HG03196 (cell line): ENCODE measurements around the gene IYD.
"Not testable (repeated sequence)": the region's sequence is repeated elsewhere in the genome, so short reads cannot be mapped to it uniquely, and the experiment has no call there.

Experiments used
- ATAC-seq: cut with Tn5 transposase; IDR thresholded peaks from one replicate; pipeline ENCODE4 v1.9.1; 2021; ENCODE audit not compliant: unreplicated experiment

Gene IYD

GRCh38 chr6:150427037-150427602 lies 58.3 kb downstream of the IYD start:
- ATAC-seq = no peak

GRCh38 chr6:150427843-150428242 lies 59.0 kb downstream of the IYD start:
- no peak for ATAC-seq

GRCh38 chr6:150430815-150431214 lies 62.0 kb downstream of the IYD start:
- ATAC-seq = no peak

- no peak for ATAC-seq
Measured at GRCh38 chr6:150435360-150435759, 66.5 kb downstream of the IYD start.

- ATAC-seq = no peak
Measured at GRCh38 chr6:150435832-150436231, 67.0 kb downstream of the IYD start.

- ATAC-seq = no peak
Measured at GRCh38 chr6:150439373-150439772, 70.6 kb downstream of the IYD start.

GRCh38 chr6:150443621-150444020 lies 74.8 kb downstream of the IYD start:
- no peak for ATAC-seq

- no peak for ATAC-seq
Measured at GRCh38 chr6:150444308-150444707, 75.5 kb downstream of the IYD start.

- no peak for ATAC-seq
Measured at GRCh38 chr6:150445486-150445885, 76.7 kb downstream of the IYD start.

GRCh38 chr6:150448221-150448620 lies 79.4 kb downstream of the IYD start:
- no peak for ATAC-seq

GRCh38 chr6:150449055-150449454 lies 80.2 kb downstream of the IYD start:
- ATAC-seq = not testable (repeated sequence)

GRCh38 chr6:150450918-150451317 lies 82.1 kb downstream of the IYD start:
- no peak for ATAC-seq

GRCh38 chr6:150451807-150452427 lies 83.1 kb downstream of the IYD start:
- ATAC-seq = no peak

- ATAC-seq = no peak
Measured at GRCh38 chr6:150452428-150453243, 83.8 kb downstream of the IYD start.

GRCh38 chr6:150453357-150453756 lies 84.5 kb downstream of the IYD start:
- no peak for ATAC-seq
